Left lung (tissue), 10 donors: ENCODE measurements around the gene CALCB. TPM values are rescaled to one million over a fixed set of nuclear protein-coding genes. Genes with fewer than 3 reads are reported as not detected.

ENCODE experiments used
- ATAC-seq: fragments of 200-7000 bp; cut with Tn5 transposase; one replicate; pipeline ENCODE4 v1.9.1; 2020; ENCODE audit warnings: moderate library complexity
- DNase-seq, 4 donors: peaks; one replicate each; pipeline ENCODE4 v3.0.0-alpha.2; 2013 to 2020
- H3K27ac ChIP-seq, 2 donors: fragments of 200-600 bp; sonication (generic) in 1 of 2; one replicate each; pipeline versions ENCODE4 v1.5.0 to v1.8.0; 2020 to 2021
- H3K27me3 ChIP-seq, 2 donors: fragments of 200-600 bp; sonication (generic) in 1 of 2; one replicate each; pipeline versions ENCODE4 v1.5.0 to v1.8.0; 2020 to 2021
- H3K36me3 ChIP-seq, 2 donors: fragments of 200-600 bp; sonication (generic) in 1 of 2; one replicate each; pipeline versions ENCODE4 v1.5.0 to v1.8.0; 2020 to 2021
- H3K4me1 ChIP-seq, 2 donors: fragments of 200-600 bp; one replicate each; pipeline ENCODE4 v1.8.0; 2021
- H3K4me3 ChIP-seq, 2 donors: fragments of 200-600 bp; sonication (generic) in 1 of 2; one replicate each; pipeline versions ENCODE4 v1.5.0 to v1.8.0; 2020 to 2021; ENCODE audit warnings: mild to moderate bottlenecking in 1 of 2
- H3K9me3 ChIP-seq, 2 donors: fragments of 200-600 bp; sonication (generic) in 1 of 2; one replicate each; pipeline versions ENCODE4 v1.5.0 to v1.8.0; 2020 to 2021
- CTCF ChIP-seq, 2 donors: fragments of 200-600 bp; sonication (generic) in 1 of 2; IDR thresholded peaks; one replicate each; pipeline versions ENCODE4 v1.5.0 to v1.8.0; 2021; ENCODE audit warnings: antibody characterized with exemption in 2 of 2
- intact Hi-C, 2 donors: fragments of 100-400 bp; cut with DNase I; formaldehyde crosslinking; loops; one replicate each; pipeline versions ENCODE4 v1.11.2 to v1.14.2; 2022
- polyA plus RNA-seq, 6 donors: library from polyadenylated mRNA; unstranded; fragments of 120-200 nt; gene quantifications; one replicate each; pipeline ENCODE4 v1.2.1, GENCODE V29; 2013; ENCODE audit not compliant: insufficient read length in 6 of 6
- total RNA-seq, 2 donors: library from RNA; stranded (reverse); fragmentation: NEBNext Ultra II Directional; extraction: Animal tissue kit (Norgen Biotek cat#: 25700); gene quantifications; one replicate each; pipeline ENCODE4 v1.2.1, GENCODE V29; 2021
- donor health status: DM: no; HTN: yes; CAD: no.
- donor health status: DM: no; HTN: no; CAD: no.

CALCB gene
- total and polyA plus RNA-seq, 8 donors = 0.11 to 0.28 (median 0.17) TPM; not detected in 1

GRCh38 chr11:15107730-15108515 lies 34.5 kb downstream of the CALCB start:
- H3K9me3 ChIP-seq = no peaks in the 10 kb centered on the region
- H3K36me3 ChIP-seq = no peaks in the 10 kb centered on the region
- no peak for ATAC-seq
- H3K27ac ChIP-seq = no peak overlapping the region
- DNase-seq = no peak
- intact Hi-C loops = loop anchor here in 1 of 2 donors (10.0 kb wide), 1 partner anchor 97 kb away; no protein-coding TSS in a partner anchor
- H3K4me1 ChIP-seq = no peaks in the 10 kb centered on the region
- no peak overlapping the region for H3K4me3 ChIP-seq
- H3K27me3 ChIP-seq = no peaks in the 10 kb centered on the region
- TF ChIP-seq CTCF (IDR thresholded peaks at IDR 0.05) = no peak

GRCh38 chr11:15108592-15109130 lies 35.3 kb downstream of the CALCB start:
- Histone ChIP-seq H3K4me3 (no peak overlapping the region), H3K27me3 (no peaks in the 10 kb centered on the region), H3K4me1 (no peaks in the 10 kb centered on the region), H3K27ac (no peak overlapping the region), H3K9me3 (no peaks in the 10 kb centered on the region), H3K36me3 (no peaks in the 10 kb centered on the region)
- ATAC-seq (no peak), DNase-seq (no peak)
- intact Hi-C loops = loop anchor here in 1 of 2 donors (10.0 kb wide), 1 partner anchor 96 kb away; no protein-coding TSS in a partner anchor
- no peak for TF ChIP-seq CTCF (IDR thresholded peaks at IDR 0.05)

GRCh38 chr11:15109602-15110001 lies 36.2 kb downstream of the CALCB start:
- peaks cover 2 to 5% of the 10 kb centered on the region in 2 donors for H3K27me3 ChIP-seq
- no peaks in the 10 kb centered on the region for H3K36me3 ChIP-seq
- no peak for TF ChIP-seq CTCF (IDR thresholded peaks at IDR 0.05)
- intact Hi-C loops = loop anchor here in 1 of 2 donors (10.0 kb wide), 1 partner anchor 95 kb away; no protein-coding TSS in a partner anchor
- H3K4me1 ChIP-seq = no peaks in the 10 kb centered on the region
- no peak overlapping the region for H3K27ac ChIP-seq
- DNase-seq (no peak), ATAC-seq (no peak)
- H3K4me3 ChIP-seq = no peak overlapping the region
- no peaks in the 10 kb centered on the region for H3K9me3 ChIP-seq

- Histone ChIP-seq H3K9me3 (no peaks in the 10 kb centered on the region), H3K4me3 (no peak overlapping the region), H3K4me1 (no peaks in the 10 kb centered on the region), H3K27me3 (peaks cover 11 to 21% of the 10 kb centered on the region in 2 donors), H3K27ac (no peak overlapping the region), H3K36me3 (no peaks in the 10 kb centered on the region)
- DNase-seq = no peak
- no peak for ATAC-seq
- intact Hi-C loops = no loop called here
- no peak for TF ChIP-seq CTCF (IDR thresholded peaks at IDR 0.05)
Observed at GRCh38 chr11:15111215-15111614, 37.8 kb downstream of the CALCB start.

GRCh38 chr11:15112131-15112541 lies 38.7 kb downstream of the CALCB start:
- intact Hi-C loops = no loop called here
- no peak for ATAC-seq
- Histone ChIP-seq H3K27ac (no peak overlapping the region), H3K4me1 (no peaks in the 10 kb centered on the region), H3K4me3 (no peak overlapping the region), H3K36me3 (no peaks in the 10 kb centered on the region), H3K27me3 (peaks cover 11 to 26% of the 10 kb centered on the region in 2 donors), H3K9me3 (no peaks in the 10 kb centered on the region)
- no peak for TF ChIP-seq CTCF (IDR thresholded peaks at IDR 0.05)
- peak in 2 of 4 donors; percentile 11 to 50 for DNase-seq
